Muscle of arm (tissue), 12 donors: ENCODE measurements around the gene TMCC2. TPM values are rescaled to one million over a fixed set of nuclear protein-coding genes. Genes with fewer than 3 reads are reported as not detected.

Source experiments
- DNase-seq: peaks from one replicate; pipeline ENCODE4 v3.0.0-alpha.2; 2013
- polyA plus RNA-seq, 12 donors: library from polyadenylated mRNA; unstranded; fragments of 120-200 nt; gene quantifications; one replicate each; pipeline ENCODE4 v1.2.1, GENCODE V29; 2013; ENCODE audit not compliant: insufficient read length in 12 of 12

TMCC2 gene
- polyA plus RNA-seq, 12 donors, result 6.6 to 21.3 (median 10.0) TPM; not detected in 1

DNA sequence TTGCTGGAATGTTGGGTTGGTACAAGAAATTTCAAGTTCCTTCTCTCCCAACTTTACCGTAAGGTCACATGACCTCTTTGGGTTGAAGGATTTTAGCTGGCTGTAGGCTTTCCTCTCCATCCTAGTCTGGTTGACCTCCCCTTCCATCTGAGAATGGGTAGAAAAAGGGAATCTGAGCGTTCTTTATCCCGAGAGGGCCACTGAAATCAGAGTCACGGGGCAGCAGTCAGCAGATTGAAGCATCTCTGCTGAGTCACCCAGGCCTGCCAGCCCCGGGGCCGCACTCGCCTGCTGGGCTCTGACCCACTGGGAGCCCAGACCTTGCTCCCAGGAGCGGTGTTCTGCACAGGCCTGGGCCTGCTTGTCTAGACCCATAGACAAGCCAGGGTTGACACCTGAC, 31.0 kb downstream of the TMCC2 start:
- no peak for DNase-seq

DNA sequence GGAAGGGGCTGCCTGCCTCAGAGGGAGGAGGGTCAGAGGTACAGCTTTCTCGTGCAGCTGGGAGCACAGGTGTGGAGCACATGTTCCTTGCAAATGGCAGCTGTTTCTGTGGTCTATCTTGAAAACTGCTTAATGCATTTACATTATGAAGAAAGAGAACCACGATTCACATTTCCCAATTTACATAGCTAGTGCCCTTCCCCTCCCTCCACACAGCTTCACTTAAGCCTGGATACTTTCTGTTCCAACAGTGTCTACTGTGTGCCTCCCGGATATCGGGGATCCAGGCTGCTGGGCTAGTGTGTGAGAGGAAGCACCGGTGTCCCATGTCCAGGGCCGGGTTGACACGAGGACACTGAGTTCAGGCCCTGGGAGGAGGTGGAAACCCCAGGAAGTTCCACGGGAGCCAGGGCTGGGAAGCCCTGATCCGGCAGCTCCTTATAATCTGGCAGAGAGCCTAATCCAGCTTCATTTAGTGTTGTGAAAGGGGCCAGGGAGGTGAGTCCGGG, 31.6 kb downstream of the TMCC2 start:
- DNase-seq, result no peak

DNA sequence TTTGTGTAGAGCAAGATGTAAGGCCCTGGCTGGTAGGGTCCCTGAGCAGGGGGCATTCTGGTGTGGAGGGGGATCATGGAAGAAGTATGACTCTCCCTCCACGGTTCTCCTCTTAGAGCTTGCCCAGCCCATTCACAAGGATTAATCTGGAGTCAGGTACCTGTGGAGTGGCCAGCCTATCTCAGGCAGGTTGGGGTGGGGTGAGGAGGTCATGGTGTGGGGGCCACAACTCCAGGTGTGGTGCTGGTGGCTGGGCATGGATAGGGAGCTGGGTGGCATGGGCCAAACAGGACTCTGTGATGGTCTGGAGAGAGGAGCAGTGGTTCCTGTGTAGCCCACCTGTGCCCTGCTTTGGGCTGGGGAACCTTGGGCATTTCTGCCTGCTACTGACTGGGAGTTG, 32.3 kb downstream of the TMCC2 start:
- DNase-seq, result no peak

DNA sequence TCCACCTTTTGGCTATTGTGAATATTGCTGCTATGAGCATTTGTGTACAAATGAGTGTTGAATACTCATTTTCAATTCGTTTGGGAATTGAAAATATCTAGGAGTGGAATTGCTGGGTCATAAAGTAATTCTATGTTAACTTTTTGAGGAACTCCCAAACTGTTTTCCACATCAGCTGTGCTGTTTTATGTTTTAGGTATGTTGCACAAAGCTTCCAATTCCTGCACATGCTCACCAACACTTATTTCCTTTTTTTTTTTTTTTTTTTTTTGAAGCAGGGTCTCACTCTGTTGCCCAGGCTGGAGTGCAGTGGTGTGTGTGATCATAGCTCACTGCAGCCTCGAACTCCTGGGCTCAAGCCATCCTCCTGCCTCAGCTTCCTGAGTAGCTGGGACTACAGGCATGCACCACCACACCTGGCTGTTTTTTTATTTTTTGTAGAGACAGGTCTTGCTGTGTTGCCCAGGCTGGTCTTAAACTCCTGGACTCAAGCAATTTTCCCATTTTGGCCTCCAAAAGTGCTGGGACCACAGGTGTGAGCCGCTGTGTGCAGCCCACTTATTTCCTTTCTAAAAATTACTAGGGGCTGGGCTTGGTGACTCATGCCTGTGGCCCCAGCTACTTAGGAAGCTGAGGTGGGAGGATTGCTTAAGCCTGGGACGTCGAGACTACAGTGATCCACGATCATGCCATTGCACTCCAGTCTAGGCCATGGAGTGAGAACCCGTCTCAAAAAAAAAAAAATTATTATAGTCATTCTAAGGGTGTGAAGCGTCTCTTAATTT, 33.4 kb downstream of the TMCC2 start:
- DNase-seq, result no peak

DNA sequence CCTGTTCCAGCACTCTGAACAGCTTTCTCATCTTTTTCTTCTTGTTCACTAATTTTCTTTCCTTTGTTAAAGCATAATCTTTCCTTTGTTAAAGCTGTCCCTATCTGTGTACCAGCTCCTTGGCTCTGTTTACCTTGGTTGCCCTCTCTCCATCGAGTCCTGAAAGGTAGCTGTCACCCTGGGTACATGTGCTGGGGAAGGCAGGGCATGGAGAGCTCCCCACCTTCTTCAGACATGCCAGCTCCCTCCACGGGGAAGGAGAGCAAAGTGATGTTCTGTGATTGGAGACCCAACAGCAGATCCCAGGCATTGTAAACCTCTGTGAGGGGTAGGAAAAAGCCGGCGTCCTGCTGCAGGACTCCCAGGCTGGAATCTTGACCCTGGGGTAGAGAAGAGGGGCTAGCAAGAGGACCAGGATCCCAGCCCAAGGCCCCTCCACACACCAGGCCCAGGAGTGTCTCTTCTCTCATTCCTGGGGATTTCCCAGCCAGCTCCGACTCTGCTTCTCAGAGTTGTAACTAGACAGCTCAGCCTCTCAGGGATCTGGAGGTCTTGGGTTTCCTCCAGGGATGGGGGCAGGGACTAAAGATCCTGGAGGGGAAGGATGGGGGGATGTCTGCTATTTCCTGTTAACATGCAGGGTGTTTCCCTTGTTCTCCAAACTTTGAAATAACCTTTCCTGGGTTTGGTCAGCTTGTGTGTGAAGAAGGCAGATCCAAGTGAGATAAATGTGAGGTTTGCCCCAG, 34.4 kb downstream of the TMCC2 start:
- no peak for DNase-seq

DNA sequence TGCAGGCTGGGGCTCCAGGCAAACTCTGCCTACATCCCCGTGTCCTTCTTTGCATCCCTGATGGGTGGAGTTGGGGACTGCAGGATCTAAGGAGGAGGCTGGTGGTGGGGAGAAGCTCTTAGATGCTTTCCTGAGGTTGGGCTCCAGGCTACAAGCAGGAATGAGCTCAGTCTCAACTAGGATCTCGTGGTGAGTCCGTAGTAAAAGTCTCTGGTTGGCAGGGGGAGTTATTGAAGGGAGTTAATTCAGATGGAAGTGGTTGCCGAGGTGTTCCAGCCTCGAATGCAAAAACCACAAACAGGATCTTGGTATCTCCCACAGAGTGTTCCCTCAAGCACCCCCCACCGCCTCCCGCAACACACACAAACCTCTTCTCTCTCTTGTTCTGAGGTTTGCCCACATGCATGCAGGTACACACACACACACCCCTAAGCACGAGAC, 35.0 kb downstream of the TMCC2 start:
- no peak for DNase-seq

DNA sequence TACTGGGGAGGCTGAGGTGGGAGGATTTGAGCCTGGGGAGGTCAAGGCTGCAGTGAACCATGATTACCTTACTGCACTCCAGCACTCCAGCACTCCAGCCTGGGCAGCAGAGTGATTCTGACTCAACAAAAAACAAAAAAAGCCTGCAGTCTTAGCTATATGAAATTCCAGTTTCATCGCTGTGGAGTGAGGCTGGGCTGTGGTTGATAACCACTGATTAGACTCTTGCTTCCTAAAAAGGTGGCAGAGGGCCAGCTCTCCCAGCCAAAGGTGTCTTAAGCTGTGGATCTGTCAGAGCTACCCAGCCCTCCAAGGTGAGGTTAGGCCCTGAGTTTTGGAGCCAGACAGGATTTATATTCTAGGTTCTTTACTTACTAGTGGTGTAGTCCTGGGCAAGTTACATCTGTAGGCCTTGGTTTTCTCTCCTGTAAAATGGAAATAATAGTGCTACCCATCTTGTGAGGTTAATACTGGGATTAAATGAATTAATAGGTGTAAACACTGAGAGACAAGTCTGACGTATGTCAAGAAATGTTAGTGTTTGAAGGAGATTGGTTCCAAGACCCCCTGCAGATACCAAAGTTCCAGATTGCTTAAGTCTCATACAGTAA, 35.9 kb downstream of the TMCC2 start:
- DNase-seq, result no peak

DNA sequence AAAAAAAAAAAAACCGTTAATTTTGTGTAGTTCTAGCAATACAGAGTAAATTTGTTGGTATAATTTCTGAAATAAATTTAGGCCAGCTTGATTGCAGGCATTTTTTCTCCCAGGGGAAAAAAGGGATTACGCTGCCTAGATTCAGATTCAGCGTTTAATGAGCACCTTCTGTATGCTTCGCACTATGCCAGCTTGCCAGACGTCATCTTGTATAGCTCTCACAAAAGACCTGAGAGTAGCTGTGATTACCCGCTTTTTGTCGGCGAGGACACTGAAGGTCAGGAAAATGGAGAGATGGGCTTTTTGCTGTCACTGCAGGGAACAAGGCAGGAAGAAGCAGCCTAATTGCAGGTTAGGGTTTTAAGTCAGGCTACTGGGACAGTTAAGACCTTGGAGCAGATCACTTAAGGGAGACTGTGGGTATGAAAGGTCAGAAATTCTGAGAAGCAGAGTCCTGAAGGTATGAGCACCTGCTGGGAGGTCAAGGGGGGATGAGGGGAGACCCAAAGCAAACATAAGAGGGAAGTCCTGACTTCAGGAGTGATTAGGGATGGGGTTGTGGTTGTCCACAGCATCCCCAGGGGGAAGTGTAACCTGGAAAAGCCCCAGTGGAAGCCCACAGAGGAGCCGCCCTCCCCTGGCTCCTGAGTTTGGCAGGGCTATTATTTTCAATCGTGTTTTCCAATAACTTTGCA, 39.0 kb downstream of the TMCC2 start:
- no peak for DNase-seq

DNA sequence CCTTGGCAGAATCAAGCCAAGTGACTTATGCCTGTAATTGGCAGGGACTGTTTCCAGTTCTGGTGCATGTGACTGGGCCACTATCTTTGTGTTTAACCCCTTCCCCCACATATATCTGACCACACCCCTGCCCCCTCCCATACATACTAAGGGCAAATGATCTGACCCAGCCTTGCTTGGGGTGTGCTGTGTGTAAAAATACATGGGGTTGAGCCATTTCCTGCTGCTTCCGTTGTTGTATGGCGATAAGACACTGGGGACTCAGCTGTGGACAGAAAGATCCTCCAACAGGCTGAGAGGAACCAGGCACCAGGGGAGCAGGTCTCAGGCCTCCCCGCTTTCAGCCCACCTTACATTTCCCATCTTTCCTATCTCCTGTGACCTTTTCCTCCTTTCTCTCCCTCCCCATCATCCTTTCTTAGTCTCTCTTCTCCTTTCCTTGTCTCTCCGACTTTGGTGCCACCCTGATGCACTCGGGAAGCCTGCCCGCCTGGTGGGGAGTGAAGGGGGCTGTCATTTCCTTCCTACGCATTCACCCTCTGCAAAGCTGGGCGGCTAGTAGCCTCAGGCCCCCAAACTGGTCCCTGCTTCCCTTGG, 39.7 kb downstream of the TMCC2 start:
- DNase-seq, result no peak

DNA sequence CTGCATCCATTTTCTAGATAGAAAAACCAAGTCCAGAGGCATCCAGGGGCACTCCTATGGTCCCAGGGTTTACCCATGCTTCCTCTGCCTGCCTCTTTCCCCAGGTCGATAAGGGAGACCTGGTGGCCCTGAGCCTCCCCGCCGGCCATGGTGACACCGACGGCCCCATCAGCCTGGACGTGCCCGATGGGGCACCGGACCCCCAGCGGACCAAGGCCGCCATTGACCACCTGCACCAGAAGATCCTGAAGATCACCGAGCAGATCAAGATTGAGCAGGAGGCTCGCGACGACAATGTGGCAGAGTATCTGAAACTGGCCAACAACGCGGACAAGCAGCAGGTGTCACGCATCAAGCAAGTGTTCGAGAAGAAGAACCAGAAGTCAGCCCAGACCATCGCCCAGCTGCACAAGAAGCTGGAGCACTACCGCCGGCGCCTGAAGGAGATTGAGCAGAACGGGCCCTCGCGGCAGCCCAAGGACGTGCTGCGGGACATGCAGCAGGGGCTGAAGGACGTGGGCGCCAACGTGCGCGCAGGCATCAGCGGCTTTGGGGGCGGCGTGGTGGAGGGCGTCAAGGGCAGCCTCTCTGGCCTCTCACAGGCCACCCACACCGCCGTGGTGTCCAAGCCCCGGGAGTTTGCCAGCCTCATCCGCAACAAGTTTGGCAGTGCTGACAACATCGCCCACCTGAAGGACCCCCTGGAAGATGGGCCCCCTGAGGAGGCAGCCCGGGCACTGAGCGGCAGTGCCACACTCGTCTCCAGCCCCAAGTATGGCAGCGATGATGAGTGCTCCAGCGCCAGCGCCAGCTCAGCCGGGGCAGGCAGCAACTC, 41.3 kb downstream of the TMCC2 start:
- DNase-seq, result no peak

DNA sequence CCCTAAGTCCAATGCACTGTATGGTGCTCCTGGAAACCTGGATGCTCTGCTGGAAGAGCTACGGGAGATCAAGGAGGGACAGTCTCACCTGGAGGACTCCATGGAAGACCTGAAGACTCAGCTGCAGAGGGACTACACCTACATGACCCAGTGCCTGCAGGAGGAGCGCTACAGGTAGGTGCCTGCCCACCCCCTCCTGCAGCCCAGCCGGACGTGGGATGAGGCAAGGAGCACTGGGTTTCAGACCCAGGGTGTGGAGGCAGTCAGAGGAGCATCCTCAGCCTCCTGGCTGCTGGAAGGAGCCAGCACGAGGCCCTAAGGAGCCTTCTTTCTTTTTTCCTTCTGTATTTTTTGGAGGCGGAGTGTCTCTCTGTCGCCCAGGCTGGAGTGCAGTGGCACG, 42.0 kb downstream of the TMCC2 start:
- no peak for DNase-seq

DNA sequence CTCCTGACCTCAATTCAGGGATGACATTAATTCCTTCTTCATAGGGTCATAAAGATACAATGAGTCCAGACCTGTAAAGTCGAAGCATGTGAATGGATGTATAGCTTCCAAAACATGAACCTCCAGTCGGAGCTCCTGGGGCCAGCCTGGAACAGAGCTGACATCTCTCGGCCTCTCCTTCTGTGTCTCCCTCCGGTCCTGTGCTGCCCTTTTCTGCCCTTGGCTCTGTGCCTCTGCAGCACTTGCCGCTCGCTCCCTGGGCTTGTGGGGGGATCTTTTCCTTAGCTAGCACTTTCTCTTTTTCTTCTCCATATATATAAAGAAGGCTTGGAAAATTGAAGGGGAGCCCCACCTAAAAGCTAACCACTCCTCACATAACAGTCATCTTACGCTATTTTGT, 42.5 kb downstream of the TMCC2 start:
- DNase-seq, result no peak

DNA sequence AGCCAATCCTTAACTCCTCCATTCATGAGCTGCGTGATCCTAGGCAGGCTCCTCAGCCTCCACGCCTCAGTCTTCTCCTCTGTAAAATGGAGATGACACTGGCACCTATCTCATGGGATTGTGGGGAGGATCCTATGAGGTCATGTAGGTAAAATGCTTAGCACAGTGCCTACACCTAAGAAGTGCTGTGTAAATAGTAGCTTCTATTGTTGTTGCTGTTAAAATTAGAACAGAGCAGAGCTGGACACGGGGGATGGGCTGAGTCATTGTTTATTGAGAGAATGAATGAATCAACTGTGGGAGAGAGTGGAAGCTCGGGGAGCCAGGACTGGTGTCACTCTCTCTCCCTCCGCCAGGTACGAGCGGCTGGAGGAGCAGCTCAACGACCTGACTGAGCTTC, 43.0 kb downstream of the TMCC2 start:
- DNase-seq, result no peak

DNA sequence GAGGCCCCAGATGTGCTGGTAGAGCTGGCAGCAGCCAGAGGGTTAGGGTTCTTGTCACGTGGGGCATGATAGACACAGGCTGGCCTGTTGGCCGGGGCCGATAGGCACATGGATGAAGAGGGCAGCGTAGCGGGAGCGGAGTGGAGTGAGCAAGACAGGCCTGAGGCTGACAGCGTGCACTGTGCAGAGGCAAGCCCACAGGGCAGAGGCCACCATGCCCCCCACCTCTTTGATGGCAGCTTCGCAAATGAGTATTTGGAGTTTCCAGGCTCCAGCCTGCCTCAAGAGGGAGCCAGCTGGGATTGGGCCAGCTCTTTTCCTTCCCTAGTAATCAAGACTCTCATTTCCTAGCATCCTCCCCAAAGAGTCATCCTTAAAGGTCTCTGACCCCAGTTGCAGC, 43.5 kb downstream of the TMCC2 start:
- DNase-seq, result no peak

DNA sequence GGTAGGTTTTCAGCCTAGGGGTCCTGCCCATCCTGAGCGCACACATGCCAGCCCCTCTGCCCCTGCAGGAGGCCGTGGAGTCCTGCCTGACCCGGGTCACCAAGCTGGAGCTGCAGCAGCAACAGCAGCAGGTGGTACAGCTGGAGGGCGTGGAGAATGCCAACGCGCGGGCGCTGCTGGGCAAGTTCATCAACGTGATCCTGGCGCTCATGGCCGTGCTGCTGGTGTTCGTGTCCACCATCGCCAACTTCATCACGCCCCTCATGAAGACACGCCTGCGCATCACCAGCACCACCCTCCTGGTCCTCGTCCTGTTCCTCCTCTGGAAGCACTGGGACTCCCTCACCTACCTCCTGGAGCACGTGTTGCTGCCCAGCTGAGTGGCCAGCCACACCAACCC, 44.0 kb downstream of the TMCC2 start:
- DNase-seq, result no peak

DNA sequence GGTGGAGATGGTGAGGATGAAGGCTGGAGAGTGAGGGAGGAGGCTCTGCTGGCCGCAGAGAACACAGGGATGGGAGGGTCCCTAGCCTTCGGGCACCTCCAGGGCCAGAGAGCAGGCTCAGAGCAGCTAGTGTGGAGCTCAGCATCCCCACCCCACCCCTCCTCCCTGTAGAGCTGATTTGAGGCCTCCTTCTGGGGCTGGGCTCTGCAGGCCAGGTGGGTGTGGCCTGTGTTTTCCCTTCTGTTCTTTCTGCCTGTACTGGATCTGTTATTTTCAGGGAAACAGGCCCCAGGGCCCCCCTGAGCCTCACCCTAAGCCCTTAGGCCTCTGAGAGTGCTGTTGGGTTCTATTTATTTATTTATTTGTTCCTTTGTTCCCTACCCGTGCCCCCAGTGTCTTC, 44.8 kb downstream of the TMCC2 start:
- no peak for DNase-seq

DNA sequence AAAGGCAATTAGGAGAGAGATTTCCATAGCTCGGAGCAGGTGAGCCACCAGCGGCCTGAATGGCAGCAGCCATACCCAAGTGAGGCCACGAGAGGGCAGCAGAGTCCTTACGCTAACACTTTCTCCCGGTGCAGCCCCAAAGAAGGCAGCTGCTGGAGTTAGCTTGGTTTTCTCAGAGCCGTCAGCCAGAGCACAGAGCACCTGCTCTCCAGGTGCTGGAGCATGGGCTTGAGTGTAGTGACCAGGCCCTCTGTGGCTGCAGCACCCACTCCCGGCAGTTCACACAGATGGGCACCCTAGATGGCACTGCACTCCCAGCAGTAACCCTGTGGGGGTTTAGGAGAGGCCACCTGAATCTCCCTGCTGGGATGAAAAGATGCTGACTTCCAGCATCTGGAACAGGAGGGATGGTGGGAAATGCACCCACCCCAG, 45.8 kb downstream of the TMCC2 start:
- peak; percentile 80 for DNase-seq

DNA sequence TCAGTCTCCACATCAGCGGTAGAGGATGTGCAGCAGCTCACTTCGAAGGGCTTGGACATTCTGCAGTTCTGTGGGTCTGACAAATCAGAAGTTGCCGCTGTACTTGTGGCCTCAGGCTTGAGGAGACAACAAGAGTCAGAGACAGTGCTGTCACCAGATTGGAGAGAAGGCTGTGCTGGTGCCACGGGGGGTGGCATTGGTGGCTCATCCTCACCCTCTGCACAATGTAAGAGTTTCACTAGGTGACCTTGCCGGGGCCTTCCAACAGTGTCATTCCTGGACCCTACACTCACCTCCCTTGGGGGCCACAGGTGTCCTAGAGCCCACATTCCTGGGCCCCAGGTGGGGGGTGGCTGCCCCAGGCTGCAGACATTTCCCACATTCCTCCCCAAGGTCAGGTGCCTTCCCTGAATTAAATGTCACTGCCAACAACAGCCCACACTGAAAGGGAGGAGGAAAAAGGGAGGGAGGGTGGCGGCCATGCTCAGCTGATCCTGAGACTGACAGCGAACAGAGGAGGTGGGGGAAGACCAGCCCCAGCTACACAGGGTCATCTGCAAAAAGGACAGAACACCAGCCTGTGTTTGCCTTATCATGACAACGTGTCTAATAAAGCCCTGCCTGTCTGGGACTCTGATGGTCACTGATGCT, 46.4 kb downstream of the TMCC2 start:
- no peak for DNase-seq

DNA sequence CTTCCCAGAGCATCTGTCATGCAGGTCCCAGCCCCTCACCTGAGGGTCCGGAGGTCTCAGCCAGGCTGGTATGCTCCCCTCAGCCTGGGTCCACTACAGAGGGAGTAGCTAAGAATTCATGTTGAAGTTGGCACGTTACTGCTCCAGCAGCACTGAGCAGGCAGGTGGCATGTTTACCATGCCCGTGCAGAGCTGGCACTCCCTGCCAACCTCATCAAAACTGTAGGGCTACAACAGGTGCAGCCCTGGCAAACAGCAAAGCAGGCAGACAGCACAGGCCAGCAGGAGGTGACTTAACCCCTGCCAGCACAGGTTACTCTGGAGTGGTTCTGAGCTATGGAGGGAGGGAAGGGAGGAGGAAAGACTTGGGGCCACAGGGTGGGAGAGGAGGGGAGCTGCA, 47.4 kb downstream of the TMCC2 start:
- DNase-seq, result no peak
